ENCODE results near the gene STK24. TPM values are rescaled to one million over a fixed set of nuclear protein-coding genes. Genes with fewer than 3 reads are reported as not detected.

The STK24 gene
- total RNA-seq, 4 donors from 2014 or later, result 28.7 to 68.4 (median 49.4) TPM

- H3K27ac ChIP-seq, result no peak overlapping the region
- no peak for TF ChIP-seq POLR2A (IDR thresholded peaks at IDR 0.05)
- TF ChIP-seq, protein P1, sequence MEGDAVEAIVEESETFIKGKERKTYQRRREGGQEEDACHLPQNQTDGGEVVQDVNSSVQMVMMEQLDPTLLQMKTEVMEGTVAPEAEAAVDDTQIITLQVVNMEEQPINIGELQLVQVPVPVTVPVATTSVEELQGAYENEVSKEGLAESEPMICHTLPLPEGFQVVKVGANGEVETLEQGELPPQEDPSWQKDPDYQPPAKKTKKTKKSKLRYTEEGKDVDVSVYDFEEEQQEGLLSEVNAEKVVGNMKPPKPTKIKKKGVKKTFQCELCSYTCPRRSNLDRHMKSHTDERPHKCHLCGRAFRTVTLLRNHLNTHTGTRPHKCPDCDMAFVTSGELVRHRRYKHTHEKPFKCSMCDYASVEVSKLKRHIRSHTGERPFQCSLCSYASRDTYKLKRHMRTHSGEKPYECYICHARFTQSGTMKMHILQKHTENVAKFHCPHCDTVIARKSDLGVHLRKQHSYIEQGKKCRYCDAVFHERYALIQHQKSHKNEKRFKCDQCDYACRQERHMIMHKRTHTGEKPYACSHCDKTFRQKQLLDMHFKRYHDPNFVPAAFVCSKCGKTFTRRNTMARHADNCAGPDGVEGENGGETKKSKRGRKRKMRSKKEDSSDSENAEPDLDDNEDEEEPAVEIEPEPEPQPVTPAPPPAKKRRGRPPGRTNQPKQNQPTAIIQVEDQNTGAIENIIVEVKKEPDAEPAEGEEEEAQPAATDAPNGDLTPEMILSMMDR (IDR thresholded peaks at IDR 0.05 in 4 of 5, conservative IDR thresholded peaks at IDR 0.05 in 1 of 5), result no peak
- DNase-seq (no peak), ATAC-seq (no peak)
- no peaks in the 10 kb centered on the region for H3K27me3 ChIP-seq
- in situ Hi-C loops (cut with MboI; ENCODE audit: low sequenced_read_pairs in 4 of 4) (no loop called here), intact Hi-C loops (cut with DNase I; ENCODE audit: low total_unique reads) (no loop called here)
- no peaks in the 10 kb centered on the region for H3K9me3 ChIP-seq
- H3K4me3 ChIP-seq, result no peak overlapping the region
- H3K36me3 ChIP-seq, result no peaks in the 10 kb centered on the region
- H3K4me1 ChIP-seq, result peaks cover 46 to 65% of the 10 kb centered on the region in 2 donors
Measured at GRCh38 chr13:98557937-98558792, 18.7 kb downstream of the STK24 start.

DNA sequence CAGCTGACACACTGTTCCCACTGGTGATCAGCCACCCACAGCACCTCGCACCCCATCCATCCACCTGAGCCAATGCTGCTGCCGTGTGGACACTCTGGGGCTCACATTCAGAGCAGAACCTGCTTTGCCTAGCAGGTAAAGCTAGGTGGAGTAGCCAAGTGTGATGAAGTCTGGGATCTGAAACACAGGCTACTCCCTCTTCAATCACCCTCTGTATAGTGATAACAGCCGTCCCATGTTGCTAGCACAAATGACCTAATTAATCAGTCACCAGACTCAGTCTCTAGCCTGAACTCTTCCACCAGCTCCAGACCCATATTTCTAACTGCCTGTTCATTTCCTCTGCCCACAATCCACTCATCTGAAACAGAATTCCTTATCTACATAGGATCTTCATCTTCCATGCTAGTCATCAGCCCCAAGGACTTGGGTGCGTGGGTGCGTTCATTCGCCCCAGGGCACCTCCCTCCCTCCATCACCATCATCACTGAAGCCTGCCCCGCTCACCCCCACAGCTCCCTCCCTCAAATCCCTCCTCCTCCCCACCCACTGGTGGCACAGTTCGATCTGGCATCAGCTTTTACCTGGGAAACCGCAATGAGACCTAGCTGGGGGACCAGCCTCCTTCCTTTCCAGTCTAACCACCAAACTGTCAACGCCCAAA is 19.8 kb downstream of the STK24 start:
- ATAC-seq (no peak), DNase-seq (no peak)
- no peak for TF ChIP-seq POLR2A (IDR thresholded peaks at IDR 0.05)
- peaks cover 39 to 56% of the 10 kb centered on the region in 2 donors for H3K4me1 ChIP-seq
- no peaks in the 10 kb centered on the region for H3K27me3 ChIP-seq
- H3K27ac ChIP-seq, result no peak overlapping the region
- H3K36me3 ChIP-seq, result no peaks in the 10 kb centered on the region
- no peak overlapping the region for H3K4me3 ChIP-seq
- in situ Hi-C loops (cut with MboI; ENCODE audit: low sequenced_read_pairs in 4 of 4), result no loop called here
- intact Hi-C loops (cut with DNase I; ENCODE audit: low total_unique reads), result no loop called here
- no peaks in the 10 kb centered on the region for H3K9me3 ChIP-seq

- intact Hi-C loops (cut with DNase I; ENCODE audit: low total_unique reads) (no loop called here), in situ Hi-C loops (cut with MboI; ENCODE audit: low sequenced_read_pairs in 4 of 4) (no loop called here)
- no peak for DNase-seq
- H3K4me3 ChIP-seq, result no peak overlapping the region
- no peak for ATAC-seq
- H3K9me3 ChIP-seq, result no peaks in the 10 kb centered on the region
- H3K27me3 ChIP-seq, result no peaks in the 10 kb centered on the region
- H3K4me1 ChIP-seq, result peaks cover 35 to 47% of the 10 kb centered on the region in 2 donors
- no peak overlapping the region for H3K27ac ChIP-seq
- no peaks in the 10 kb centered on the region for H3K36me3 ChIP-seq
- TF ChIP-seq, protein P1 (IDR thresholded peaks at IDR 0.05 in 4 of 5, conservative IDR thresholded peaks at IDR 0.05 in 1 of 5), result no peak
- no peak for TF ChIP-seq POLR2A (IDR thresholded peaks at IDR 0.05)
Measured at GRCh38 chr13:98556142-98556816, 20.6 kb downstream of the STK24 start.

DNA sequence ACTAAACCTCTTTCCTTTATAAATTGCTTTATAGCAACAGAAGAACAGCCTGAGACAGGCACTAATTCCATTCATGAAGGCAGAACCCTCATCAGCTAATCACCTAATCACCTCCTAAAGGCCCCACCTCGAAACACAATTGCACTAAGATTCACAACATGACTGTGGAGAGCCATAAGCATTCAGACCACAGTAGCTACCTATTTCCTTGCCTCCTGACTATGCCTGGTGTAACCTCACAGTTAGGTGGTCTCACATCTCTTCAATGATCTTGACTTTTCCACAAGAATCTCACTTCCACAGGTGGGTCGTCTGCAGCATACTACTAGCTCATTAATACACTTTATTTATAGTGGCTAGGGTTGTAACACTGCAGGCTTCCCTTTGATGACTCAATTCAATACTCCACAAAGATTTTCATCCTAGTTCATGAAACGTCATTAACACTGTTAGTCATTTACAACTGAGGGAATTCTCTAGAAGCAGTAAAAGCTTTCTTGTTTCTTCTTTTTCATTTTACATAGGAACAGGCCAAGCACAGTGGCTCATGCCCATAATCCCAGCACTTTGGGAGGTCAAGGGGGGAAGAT is 27.1 kb downstream of the STK24 start:
- in situ Hi-C loops (cut with MboI; ENCODE audit: low sequenced_read_pairs in 4 of 4), result no loop called here
- Histone ChIP-seq H3K27me3 (no peaks in the 10 kb centered on the region), H3K4me1 (peaks cover 21 to 49% of the 10 kb centered on the region in 2 donors), H3K36me3 (no peaks in the 10 kb centered on the region), H3K27ac (no peak overlapping the region), H3K9me3 (no peaks in the 10 kb centered on the region), H3K4me3 (no peak overlapping the region)
- DNase-seq (no peak), ATAC-seq (no peak)
- TF ChIP-seq POLR2A (IDR thresholded peaks at IDR 0.05), result no peak
- TF ChIP-seq, protein P1 (IDR thresholded peaks at IDR 0.05 in 4 of 5, conservative IDR thresholded peaks at IDR 0.05 in 1 of 5), result no peak
- intact Hi-C loops (cut with DNase I; ENCODE audit: low total_unique reads), result no loop called here

Data from gastrocnemius medialis (tissue), 4 donors.